Keratinocyte (primary cell): ENCODE measurements around the gene SSNA1.

Experiments used
- EZH2 ChIP-seq: IDR thresholded peaks from one replicate; pipeline ENCODE4 v1.6.1; 2012; ENCODE audit warnings: inconsistent platforms, mild to moderate bottlenecking, low read length, moderate library complexity
- TF ChIP-seq, protein P1 (sequence below), 3 experiments: IDR thresholded peaks in 1 of 3; conservative IDR thresholded peaks in 1 of 3; optimal IDR thresholded peaks in 1 of 3; 2 replicates in 2 of 3; 3 replicates in 1 of 3; pipeline versions ENCODE3 to v1.5.1; 2011; ENCODE audit warnings: low read length in 3 of 3, mild to moderate bottlenecking in 3 of 3, moderate library complexity in 2 of 3, control low read depth in 1 of 3, inconsistent platforms in 1 of 3; ENCODE audit not compliant: insufficient read depth in 2 of 3; ENCODE audit errors: extremely low read depth in 1 of 3

DNA sequence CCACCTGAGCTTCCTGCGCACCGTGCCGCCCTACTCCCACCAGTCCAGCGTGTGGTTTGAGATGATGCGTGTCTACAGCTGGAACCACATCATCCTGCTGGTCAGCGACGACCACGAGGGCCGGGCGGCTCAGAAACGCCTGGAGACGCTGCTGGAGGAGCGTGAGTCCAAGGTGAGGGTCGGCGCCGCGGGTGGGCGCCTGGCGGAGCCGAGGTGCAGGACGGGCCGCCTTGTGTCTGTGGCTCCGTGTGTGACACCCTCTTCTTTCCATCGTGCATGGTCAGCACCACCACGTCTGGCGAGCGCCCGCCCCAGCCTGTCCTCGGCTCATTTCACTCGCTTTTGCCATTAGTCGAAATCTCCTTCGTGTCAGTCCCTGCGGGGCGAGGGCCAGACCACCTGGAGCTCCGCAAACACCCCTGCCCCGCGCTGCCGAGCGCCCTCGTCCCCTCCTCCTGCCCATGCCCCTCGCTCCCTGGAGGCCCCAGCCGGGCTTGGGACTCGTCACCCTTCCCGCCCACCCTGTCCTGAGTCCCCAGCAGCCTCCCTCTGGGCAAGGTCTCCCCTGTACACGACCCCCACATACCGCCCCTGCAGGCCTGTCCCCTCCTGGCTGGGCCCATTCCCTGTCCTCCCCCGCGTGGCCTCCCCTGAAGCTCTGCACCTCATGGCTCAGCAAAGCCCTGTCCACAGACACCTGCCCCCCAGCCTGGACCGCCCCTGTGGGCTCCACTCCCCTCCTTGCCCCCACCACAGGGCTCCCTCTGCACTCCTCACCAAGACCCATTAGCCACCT is 42.5 kb upstream of the SSNA1 start:
- TF ChIP-seq, protein P1, sequence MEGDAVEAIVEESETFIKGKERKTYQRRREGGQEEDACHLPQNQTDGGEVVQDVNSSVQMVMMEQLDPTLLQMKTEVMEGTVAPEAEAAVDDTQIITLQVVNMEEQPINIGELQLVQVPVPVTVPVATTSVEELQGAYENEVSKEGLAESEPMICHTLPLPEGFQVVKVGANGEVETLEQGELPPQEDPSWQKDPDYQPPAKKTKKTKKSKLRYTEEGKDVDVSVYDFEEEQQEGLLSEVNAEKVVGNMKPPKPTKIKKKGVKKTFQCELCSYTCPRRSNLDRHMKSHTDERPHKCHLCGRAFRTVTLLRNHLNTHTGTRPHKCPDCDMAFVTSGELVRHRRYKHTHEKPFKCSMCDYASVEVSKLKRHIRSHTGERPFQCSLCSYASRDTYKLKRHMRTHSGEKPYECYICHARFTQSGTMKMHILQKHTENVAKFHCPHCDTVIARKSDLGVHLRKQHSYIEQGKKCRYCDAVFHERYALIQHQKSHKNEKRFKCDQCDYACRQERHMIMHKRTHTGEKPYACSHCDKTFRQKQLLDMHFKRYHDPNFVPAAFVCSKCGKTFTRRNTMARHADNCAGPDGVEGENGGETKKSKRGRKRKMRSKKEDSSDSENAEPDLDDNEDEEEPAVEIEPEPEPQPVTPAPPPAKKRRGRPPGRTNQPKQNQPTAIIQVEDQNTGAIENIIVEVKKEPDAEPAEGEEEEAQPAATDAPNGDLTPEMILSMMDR (optimal IDR thresholded peaks at IDR 0.05 in 1 of 3, IDR thresholded peaks at IDR 0.05 in 1 of 3, conservative IDR thresholded peaks at IDR 0.05 in 1 of 3; ENCODE audit: extremely low read depth in 1 of 3, insufficient read depth in 2 of 3, low read length in 3 of 3) = no peak
- TF ChIP-seq EZH2 = no peak
